Loucy (cell line): ENCODE measurements around the gene RHOH.

Source experiments
- EZH2phosphoT487 ChIP-seq: fragments of 200-600 bp; IDR thresholded peaks from 2 replicates; pipeline ENCODE4 v1.6.1; 2018; ENCODE audit warnings: antibody characterized with exemption, mild to moderate bottlenecking, moderate library complexity, borderline replicate concordance
- TF ChIP-seq, protein P1 (sequence below): fragments of 200-600 bp; sonication (generic); conservative IDR thresholded peaks from 2 replicates; pipeline ENCODE4 v1.5.1; 2014; ENCODE audit warnings: mild to moderate bottlenecking, antibody characterized with exemption, low read length

DNA sequence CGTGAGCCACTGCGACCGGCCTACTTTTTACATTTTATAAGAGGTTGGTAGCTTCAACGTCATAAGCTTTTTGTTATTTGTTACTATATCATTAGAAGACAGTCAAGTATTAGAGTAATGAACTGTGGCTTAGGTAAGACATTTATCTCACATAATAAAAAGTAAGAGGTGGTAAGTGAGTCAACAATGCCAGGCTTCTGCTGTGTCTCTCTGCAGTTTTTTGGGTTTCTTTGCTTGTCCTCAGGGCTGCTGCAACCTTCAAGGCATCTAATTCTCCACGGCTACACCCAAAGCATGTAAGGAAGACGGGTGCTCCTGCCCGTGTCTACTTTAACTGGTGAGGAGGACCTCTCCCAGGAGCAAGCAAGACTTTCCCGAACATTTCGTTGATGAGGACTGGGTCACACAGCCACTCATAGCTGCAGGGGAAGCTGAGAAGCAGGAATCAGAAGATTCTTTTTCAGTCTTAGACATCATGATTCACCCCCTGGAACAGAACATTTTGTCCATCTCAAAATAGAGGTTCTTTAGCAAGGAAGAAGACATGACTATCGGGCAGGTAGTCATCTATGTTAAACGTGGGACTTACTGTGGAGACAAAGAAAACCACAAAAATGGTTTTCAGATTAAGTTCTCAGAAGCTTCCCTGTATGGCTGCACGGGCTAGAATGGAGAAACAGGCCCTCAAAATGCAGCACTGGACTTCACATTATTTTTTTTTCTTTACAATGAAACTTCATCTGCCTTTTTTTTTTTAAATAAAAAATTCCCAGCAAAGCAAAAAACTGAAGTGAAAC is 13.0 kb upstream of the RHOH start:
- TF ChIP-seq, protein P1, sequence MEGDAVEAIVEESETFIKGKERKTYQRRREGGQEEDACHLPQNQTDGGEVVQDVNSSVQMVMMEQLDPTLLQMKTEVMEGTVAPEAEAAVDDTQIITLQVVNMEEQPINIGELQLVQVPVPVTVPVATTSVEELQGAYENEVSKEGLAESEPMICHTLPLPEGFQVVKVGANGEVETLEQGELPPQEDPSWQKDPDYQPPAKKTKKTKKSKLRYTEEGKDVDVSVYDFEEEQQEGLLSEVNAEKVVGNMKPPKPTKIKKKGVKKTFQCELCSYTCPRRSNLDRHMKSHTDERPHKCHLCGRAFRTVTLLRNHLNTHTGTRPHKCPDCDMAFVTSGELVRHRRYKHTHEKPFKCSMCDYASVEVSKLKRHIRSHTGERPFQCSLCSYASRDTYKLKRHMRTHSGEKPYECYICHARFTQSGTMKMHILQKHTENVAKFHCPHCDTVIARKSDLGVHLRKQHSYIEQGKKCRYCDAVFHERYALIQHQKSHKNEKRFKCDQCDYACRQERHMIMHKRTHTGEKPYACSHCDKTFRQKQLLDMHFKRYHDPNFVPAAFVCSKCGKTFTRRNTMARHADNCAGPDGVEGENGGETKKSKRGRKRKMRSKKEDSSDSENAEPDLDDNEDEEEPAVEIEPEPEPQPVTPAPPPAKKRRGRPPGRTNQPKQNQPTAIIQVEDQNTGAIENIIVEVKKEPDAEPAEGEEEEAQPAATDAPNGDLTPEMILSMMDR = no peak
- TF ChIP-seq EZH2phosphoT487 = no peak
